HTR-8/SVneo (cell line): ENCODE data around the gene CLNK.

Source experiments
- DNase-seq: peaks from one replicate; pipeline ENCODE4 v3.0.0; 2011; ENCODE audit warnings: low spot score, mixed read lengths; ENCODE audit not compliant: insufficient read length
- FAIRE-seq: peaks from 2 replicates; lab custom pipeline; 2011; peaks lifted over from hg19 to GRCh38; lab: Jason Lieb, UNC

Gene CLNK

DNA sequence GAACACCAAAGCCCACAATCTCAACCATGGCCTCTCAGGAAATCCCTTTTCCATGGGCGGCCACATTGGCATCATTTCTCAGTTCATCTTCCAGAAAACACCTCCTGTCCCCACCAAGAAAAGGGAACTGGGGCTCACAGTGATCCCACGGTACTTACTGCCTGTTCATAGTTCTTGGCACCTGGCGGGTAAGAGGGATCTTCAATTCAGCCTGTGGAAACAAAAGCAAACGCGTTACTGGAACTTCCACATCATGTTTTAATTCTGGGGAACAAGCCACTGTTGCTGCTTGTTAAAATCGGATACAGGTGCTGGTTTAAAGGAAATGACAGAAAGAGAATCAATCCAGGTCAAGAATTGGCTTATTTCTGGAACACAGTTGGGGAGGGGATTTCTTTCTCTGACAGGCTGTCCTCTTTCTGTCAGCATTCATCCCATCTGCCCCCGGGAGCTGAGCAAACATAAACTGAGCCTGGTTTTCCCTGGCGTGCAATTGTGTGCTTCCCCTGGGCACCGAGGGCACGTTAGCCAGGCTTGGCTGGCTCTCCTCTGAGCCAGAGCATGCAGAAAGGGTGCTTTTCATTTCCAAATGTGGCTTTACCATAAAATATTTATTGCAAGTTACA lies 16.8 kb downstream of the CLNK start:
- DNase-seq: no peak
- FAIRE-seq: no peak

DNA sequence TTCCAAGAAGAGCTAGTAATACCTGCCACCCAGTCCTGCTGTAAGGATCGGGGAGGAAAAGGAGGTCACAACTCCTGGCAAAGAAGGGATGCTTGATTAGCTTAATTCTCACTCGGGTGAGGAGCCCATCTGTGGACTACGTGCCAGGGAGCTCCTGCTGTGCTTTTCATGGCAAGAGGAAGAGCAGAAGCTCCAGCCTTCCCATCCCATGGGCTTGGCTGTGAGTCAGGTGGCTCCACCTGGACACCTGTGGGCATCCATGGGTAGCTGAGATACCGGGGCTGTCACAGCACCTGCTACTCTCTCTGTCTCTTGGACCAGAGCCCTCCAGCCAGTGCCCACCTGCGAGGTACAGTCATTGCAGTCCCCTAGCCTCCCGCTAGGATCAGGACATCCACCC lies 18.0 kb downstream of the CLNK start:
- no peak for FAIRE-seq
- no peak for DNase-seq

- FAIRE-seq (no peak), DNase-seq (no peak)
These were observed 20.2 kb downstream of the CLNK start for GRCh38 chr4:10664408-10664807.

DNA sequence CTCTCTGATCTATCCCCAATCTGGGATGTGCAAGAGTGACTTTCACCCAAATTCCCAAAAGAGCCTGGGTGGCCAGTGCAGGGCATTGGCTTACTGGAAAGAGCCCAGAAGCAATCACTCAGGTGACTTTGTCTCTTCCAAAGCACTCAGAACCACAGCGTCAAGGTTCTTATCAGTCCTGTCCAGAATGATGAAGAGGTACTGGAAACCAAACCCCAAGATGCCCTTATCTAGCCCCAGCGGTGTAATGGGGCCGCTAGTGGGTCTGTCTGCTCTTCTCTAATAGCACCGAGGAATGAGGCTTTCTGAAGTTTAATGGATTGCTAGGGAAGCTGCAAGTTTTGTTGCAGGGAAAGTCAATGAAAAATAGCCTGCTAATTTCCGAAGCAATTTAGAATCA lies 21.6 kb downstream of the CLNK start:
- FAIRE-seq (no peak), DNase-seq (no peak)

DNA sequence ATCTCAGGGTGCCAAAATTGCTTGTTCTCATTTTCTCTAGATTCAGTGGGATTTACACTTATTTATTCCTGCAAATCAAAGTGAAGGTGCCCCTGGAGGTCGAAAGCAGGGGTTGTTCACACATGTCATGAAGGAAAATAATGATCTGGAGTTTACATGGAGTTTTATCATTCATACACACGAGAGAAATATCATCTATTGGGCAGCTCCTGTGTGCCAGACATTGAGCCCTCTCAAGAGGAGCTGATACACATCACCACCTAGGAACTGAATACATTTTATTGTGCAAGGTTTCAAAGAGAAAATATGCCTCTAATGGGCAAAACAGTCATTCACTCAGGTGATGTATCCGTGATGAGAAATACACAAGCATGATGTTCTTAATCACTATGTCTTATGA lies 23.5 kb downstream of the CLNK start:
- no peak for DNase-seq
- FAIRE-seq: no peak

- no peak for DNase-seq
- FAIRE-seq: no peak
These were observed 25.3 kb downstream of the CLNK start for GRCh38 chr4:10659251-10659650.

DNA sequence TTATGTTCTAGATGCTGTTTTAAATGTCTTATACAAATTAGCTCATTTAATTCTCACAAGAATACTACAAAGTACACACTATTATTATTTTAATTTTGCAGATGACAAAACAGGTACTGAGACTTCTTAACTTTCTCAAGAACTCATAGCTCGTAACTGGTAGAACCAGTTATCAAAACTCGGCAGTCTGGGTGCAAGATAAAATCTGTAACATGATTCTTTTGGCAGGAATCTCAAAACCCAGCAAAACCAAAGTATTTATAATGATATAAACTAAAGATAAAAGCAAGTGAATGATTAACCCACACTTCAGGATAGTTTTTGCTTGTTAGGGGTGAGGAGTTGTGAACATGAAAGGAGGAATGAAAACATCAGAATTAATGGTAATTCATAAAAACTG lies 27.6 kb downstream of the CLNK start:
- no peak for DNase-seq
- FAIRE-seq: no peak

DNA sequence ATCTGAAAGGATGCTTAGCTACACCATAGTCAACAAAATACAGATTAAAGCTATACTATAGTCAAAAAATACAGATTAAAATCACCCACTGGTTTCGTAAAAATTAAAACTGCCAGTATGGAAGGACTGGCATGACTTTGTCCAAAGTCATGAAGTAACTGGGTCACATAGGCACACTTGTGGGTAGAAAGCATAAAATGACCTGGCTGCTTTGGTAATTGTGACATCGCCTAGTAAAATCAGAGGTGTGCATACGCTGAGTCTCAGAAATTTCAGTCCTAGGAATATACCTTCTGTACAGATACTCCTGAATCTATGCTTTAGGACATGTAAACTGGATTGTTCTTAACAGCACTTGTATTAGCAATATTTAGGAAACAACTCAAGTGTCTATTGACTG lies 28.1 kb downstream of the CLNK start:
- DNase-seq (no peak), FAIRE-seq (no peak)

- peak; percentile 6 for DNase-seq
- FAIRE-seq: no peak
These were observed 28.6 kb downstream of the CLNK start for GRCh38 chr4:10655968-10656367.

- DNase-seq (no peak), FAIRE-seq (no peak)
These were observed 36.1 kb downstream of the CLNK start for GRCh38 chr4:10648479-10648878.

- FAIRE-seq (no peak), DNase-seq (no peak)
These were observed 36.7 kb downstream of the CLNK start for GRCh38 chr4:10647846-10648245.

DNA sequence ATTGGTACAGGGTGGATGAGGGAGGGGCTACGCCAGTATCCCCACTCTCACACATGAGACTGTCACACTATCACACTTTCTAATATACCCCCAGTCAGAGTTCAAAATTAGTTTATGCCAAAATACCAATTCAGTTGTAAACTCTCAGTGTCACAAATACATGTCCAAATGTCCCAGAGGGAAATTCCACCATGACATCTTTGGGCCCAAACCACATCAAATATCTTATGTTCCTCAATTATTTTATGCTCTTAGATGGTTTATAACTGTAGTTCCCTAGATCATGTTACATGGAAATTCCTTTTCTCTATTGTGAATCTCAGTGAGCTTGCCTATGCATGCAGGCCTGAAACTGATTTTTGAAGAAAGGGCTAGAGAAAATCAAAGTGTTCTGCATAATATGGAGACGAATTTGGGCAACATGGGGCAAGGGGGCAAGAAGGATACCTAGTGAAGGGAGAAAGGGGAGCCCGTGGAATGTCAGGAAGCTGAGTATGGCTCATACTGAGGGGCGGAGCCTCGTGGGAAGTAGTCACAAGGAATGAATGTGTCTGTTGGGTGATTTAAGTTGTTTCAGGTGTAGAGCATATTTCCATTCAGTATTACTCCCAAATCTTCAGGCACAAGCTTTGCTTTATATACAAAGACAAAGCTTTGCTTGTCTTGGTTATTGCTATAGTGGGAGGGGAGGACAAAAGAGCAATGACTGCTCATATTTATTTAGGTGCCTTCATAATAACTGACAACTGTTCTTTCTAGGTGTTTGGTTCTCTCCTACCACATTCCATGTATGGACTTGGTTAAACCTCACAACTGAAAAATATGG lies 40.8 kb downstream of the CLNK start:
- no peak for FAIRE-seq
- no peak for DNase-seq

DNA sequence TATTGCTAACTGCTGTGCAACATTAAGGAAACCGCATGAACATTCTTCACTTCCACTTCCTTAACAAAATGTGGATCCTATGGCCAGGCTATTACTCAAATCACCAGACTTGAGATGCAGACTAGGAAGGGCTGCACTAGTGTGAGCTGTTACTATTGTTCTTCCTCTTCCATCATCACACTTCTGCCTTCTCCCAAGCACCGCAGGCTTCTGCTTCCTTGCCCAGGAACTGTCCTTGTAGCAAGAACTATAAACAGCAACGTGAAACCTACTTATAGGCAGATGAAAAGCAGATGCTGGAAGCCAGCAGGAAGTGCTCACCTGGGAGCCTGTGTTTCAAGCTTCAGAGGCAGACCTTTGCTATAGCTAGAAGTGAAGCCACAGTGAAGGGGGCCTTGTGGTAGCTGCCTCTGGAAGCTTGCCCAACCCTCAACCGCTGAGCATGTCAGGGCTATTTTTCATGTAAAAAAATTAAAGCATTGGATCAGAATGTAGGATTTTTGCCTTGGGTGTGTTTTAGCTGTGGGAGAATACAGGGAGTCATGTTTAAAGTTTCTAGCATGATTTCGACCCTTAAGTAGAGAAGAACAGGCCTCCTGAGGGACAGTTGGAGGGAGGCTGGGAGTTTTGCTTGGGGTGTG lies 43.9 kb downstream of the CLNK start:
- FAIRE-seq: no peak

DNA sequence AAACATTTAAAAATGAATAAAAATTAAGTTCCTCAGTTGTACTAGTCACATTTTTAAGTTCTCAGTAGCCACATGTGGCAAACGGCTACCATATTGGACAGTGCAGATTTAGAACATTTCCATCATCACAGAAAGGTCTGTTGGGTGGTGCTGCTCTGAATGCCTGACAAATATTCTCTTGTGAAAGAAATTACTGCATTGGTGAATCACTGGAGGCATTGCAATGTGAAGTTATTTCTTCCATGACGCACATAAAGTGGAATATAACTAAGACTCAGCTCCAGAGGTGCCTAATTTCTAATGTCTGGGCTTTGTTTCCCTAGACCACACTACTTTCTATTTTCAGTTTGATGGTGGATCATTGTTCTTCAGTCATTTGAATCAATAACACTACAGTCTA lies 44.9 kb downstream of the CLNK start:
- FAIRE-seq (no peak), DNase-seq (no peak)

More for the DNA sequence above, 43.9 kb downstream of the CLNK start:
- no peak for DNase-seq

DNA sequence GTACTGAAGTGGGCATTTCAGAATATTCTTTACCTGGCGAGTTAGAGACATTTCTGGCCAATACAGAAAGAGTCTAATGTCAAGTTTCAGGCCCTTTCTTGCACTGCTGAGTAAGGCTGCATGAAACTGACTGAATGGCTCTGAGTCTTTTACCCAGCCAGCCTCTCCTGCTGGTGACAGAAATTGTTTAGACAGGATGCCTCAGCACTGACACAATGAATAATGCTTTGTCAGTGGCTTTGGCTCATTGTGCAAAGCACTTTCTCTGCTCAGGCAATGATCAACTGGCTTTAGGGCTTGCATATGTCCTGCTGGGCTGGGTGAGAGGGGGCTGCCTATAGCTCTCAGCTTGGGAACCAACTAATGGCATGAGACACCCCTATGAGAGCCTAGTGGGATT lies 45.5 kb downstream of the CLNK start:
- FAIRE-seq: no peak
- DNase-seq: no peak

- FAIRE-seq (no peak), DNase-seq (no peak)
These were observed 49.5 kb downstream of the CLNK start for GRCh38 chr4:10635091-10635490.

DNA sequence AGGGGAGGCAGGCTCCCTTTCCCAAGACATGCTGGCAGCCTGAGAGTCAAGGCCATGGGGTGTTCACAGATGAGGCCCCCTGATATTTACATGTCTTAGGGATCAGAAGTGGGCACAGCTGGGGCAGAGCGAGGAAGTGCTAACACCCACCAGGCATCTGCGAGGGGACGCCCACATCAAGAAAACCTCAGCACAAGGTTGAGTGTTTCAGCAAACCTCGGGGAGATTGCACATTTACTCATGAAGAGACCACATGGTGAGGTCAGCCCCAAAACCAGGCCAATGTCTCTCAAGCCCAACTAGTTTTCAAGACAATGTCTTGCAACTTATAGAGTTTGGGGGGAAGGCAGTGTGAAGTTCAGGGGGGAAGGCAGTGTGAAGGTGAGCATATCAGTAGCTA lies 55.2 kb downstream of the CLNK start:
- no peak for DNase-seq
- no peak for FAIRE-seq

DNA sequence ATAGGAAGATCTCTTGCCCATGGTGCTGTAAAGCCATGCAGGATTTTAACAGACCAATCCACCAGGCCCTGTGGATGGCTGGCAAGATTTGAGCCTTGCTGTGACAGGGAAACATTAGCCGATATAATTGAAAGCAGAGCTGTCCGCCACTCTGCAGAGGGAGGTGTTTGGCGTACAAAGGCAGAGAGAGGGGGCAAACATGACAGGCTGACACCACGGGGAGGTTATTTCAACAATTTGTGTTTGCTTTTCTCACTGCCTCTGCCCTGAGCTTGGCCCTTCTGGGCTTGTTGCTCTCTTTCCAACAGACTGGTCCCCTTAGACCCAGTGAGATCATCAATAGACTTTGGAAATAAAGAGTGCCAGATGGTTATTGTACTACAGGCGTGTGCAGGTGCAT lies 59.4 kb downstream of the CLNK start:
- no peak for DNase-seq
- FAIRE-seq: no peak

DNA sequence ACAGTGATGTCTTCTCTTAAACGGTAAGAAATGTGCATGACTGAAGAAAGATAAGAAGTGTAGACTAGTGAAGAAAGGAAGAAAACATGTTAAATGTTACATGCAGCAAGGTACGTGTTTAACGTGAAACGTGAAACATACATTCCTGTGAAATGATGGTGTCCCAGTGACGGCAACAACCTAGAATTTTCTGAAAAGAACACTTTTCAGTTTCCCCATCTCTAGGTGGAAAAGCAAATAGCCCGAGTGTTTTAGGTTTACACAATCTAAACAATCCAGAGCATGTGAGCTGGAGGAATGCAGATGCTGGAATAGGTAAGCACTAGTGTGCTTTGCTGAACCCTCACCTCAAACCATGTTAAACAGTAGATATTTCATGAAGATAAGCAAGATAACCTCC lies 60.7 kb downstream of the CLNK start:
- no peak for DNase-seq

GRCh38 chr4:10623241-10623640 lies 61.3 kb downstream of the CLNK start:
- FAIRE-seq: no peak
- DNase-seq: no peak

More for the DNA sequence above, 60.7 kb downstream of the CLNK start:
- FAIRE-seq: no peak

- DNase-seq (no peak), FAIRE-seq (no peak)
These were observed 61.8 kb downstream of the CLNK start for GRCh38 chr4:10622728-10623127.
